ENCODE results near the gene LDLRAD3. TPM values are rescaled to one million over a fixed set of nuclear protein-coding genes. Genes with fewer than 3 reads are reported as not detected.

Gene LDLRAD3
- total RNA-seq, 1 experiment from 2014 or later, result 55.7 TPM

DNA sequence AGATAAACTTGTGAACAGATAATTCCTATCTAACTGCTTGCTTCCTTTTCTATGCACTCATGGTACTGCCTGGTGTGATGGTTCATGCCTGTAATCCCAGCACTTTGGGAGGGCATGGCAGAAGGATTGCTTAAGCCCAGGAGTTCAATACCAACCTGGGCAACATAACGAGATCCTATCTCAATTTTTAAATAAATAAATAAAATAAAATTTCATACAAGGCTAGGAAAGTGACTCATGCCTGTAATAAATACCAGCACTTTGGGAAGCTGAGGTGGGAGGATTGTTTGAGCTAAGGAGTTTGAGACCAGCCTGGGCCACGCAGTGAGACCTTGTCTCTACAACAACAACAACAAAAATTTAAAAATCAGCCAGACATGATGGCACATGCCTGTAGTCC, 178.8 kb downstream of the LDLRAD3 start:
- Mint-ChIP-seq H3K27ac (ENCODE audit: low read depth, unreplicated experiment) (no peak overlapping the region), H3K4me1 (ENCODE audit: insufficient read depth, unreplicated experiment) (peaks cover 5% of the 10 kb centered on the region), H3K4me3 (ENCODE audit: unreplicated experiment) (no peak overlapping the region), H3K9me3 (ENCODE audit: unreplicated experiment) (no peaks in the 10 kb centered on the region), H3K36me3 (ENCODE audit: insufficient read depth, unreplicated experiment) (peaks cover 35% of the 10 kb centered on the region), H3K27me3 (ENCODE audit: insufficient read depth, unreplicated experiment) (no peaks in the 10 kb centered on the region)
- TF ChIP-seq, protein P1, sequence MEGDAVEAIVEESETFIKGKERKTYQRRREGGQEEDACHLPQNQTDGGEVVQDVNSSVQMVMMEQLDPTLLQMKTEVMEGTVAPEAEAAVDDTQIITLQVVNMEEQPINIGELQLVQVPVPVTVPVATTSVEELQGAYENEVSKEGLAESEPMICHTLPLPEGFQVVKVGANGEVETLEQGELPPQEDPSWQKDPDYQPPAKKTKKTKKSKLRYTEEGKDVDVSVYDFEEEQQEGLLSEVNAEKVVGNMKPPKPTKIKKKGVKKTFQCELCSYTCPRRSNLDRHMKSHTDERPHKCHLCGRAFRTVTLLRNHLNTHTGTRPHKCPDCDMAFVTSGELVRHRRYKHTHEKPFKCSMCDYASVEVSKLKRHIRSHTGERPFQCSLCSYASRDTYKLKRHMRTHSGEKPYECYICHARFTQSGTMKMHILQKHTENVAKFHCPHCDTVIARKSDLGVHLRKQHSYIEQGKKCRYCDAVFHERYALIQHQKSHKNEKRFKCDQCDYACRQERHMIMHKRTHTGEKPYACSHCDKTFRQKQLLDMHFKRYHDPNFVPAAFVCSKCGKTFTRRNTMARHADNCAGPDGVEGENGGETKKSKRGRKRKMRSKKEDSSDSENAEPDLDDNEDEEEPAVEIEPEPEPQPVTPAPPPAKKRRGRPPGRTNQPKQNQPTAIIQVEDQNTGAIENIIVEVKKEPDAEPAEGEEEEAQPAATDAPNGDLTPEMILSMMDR (IDR thresholded peaks at IDR 0.05; ENCODE audit: unreplicated experiment), result no peak
- intact Hi-C loops (cut with micrococcal nuclease), result no loop called here
- peak; percentile 31 for DNase-seq (ENCODE audit: unreplicated experiment)
- no TSS peak for BruUV-seq (replicated peaks)
- ChIA-PET POLR2A (interaction anchor here (0.7 to 1.1 kb wide), 2 partner anchors 14 to 24 kb away, joined by 3 read pairs; no protein-coding TSS in a partner anchor), CTCF (interaction anchor here (0.6 to 1.1 kb wide), 3 partner anchors 9 to 143 kb away, joined by 3 to 4 read pairs (median 3); no protein-coding TSS in a partner anchor)

DNA sequence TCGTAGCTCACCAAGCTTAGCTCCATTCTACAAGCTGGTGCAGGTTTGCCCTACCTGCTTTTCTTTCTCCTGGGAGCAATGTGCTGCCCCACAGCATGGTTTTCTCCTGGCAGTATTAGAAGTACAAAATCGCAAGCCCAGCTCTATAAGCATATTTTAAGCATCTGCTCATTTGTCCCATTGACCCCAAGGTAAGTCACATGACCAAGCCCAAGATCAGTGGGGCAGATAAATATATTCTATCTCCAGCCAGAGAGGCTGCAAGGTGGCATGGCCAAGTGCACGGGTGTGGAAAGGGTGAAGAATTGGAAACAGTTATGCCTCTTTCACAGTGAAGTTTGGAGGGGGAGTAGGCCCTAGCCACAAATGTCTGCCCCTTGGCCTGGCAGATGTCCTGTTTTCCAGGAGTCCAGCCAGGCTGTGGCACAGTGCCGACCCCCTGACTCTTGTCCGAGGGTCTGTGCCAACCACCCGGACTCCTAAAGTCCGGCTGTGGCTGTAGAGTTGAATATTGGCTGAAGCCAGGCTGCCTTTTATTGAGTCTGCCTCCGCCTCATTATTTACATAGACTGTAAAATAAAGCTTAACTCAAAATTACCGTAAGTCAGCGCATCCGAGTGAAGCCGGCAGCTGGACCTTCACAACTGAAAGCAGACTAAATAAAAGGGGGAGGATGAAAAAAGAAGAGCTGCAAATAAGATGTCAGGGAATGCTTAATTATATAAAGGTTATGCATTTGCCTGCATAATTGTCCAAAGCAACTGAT, 179.7 kb downstream of the LDLRAD3 start:
- ChIA-PET POLR2A (interaction anchor here (0.7 to 1.1 kb wide), 2 partner anchors 13 to 23 kb away, joined by 3 read pairs; no protein-coding TSS in a partner anchor), CTCF (interaction anchor here (0.6 to 1.6 kb wide), 5 partner anchors 10 to 168 kb away, joined by 3 to 4 read pairs (median 3); no protein-coding TSS in a partner anchor)
- Mint-ChIP-seq H3K27me3 (ENCODE audit: insufficient read depth, unreplicated experiment) (no peaks in the 10 kb centered on the region), H3K36me3 (ENCODE audit: insufficient read depth, unreplicated experiment) (peaks cover 27% of the 10 kb centered on the region), H3K4me1 (ENCODE audit: insufficient read depth, unreplicated experiment) (peaks cover 5% of the 10 kb centered on the region), H3K9me3 (ENCODE audit: unreplicated experiment) (no peaks in the 10 kb centered on the region), H3K27ac (ENCODE audit: low read depth, unreplicated experiment) (no peak overlapping the region), H3K4me3 (ENCODE audit: unreplicated experiment) (no peak overlapping the region)
- BruUV-seq (replicated peaks), result no TSS peak
- DNase-seq (ENCODE audit: unreplicated experiment), result no peak
- intact Hi-C loops (cut with micrococcal nuclease), result no loop called here
- TF ChIP-seq, protein P1 (IDR thresholded peaks at IDR 0.05; ENCODE audit: unreplicated experiment), result no peak

DNA sequence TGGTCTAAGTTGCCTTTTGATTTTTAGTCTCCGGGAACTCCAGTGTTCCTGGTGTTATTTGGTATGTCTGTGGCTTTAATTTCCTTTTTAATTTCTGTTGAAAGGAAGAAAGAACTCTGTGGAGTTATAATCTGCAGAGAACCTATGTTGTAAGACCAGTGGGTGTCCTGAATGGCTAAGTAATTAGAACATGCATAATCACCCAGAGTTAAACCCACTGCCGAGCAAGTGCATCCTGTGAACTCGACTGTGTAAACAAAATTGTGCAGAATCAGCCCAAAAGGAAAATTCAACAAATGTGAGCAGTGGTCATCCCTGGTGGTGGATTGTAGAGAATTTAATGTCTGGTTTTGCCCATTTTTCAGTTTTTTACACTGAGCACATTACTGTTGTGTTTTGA, 182.8 kb downstream of the LDLRAD3 start:
- ChIA-PET POLR2A (no interaction called here), CTCF (no interaction called here)
- Mint-ChIP-seq H3K4me3 (ENCODE audit: unreplicated experiment) (no peak overlapping the region), H3K27ac (ENCODE audit: low read depth, unreplicated experiment) (no peak overlapping the region), H3K27me3 (ENCODE audit: insufficient read depth, unreplicated experiment) (no peaks in the 10 kb centered on the region), H3K4me1 (ENCODE audit: insufficient read depth, unreplicated experiment) (peaks cover 14% of the 10 kb centered on the region), H3K36me3 (ENCODE audit: insufficient read depth, unreplicated experiment) (peaks cover 35% of the 10 kb centered on the region), H3K9me3 (ENCODE audit: unreplicated experiment) (no peaks in the 10 kb centered on the region)
- intact Hi-C loops (cut with micrococcal nuclease), result no loop called here
- no TSS peak for BruUV-seq (replicated peaks)
- TF ChIP-seq, protein P1 (IDR thresholded peaks at IDR 0.05; ENCODE audit: unreplicated experiment), result no peak
- no peak for DNase-seq (ENCODE audit: unreplicated experiment)

DNA sequence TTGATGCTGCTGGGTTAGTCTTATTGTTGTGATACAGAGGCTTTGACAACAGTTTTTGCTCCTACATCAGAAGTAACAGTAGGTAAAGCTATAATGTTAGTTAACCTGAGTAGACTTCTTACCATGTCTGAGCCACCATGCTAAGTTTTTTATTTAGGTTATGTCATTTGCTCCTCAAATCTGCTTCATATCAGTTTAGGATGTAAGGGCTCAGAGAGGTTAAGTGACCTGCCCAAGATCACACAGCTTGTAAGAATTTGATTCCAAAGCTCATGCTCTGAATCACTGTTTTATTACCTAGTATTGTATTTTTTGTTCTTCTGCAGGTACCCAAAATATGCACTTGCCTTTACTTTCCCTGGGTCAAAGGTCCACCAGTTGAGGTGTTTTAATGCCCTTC, 183.7 kb downstream of the LDLRAD3 start:
- DNase-seq (ENCODE audit: unreplicated experiment), result no peak
- Mint-ChIP-seq H3K4me1 (ENCODE audit: insufficient read depth, unreplicated experiment) (peaks cover 9% of the 10 kb centered on the region), H3K27me3 (ENCODE audit: insufficient read depth, unreplicated experiment) (no peaks in the 10 kb centered on the region), H3K36me3 (ENCODE audit: insufficient read depth, unreplicated experiment) (peaks cover 35% of the 10 kb centered on the region), H3K27ac (ENCODE audit: low read depth, unreplicated experiment) (no peak overlapping the region), H3K4me3 (ENCODE audit: unreplicated experiment) (no peak overlapping the region), H3K9me3 (ENCODE audit: unreplicated experiment) (no peaks in the 10 kb centered on the region)
- ChIA-PET CTCF (interaction anchor here (0.6 to 1.4 kb wide), 3 partner anchors 15 to 179 kb away, joined by 3 to 4 read pairs (median 3); no protein-coding TSS in a partner anchor), POLR2A (interaction anchor here (0.7 to 1.3 kb wide), 2 partner anchors 9 to 505 kb away, joined by 3 read pairs; no protein-coding TSS in a partner anchor)
- BruUV-seq (replicated peaks), result no TSS peak
- intact Hi-C loops (cut with micrococcal nuclease), result no loop called here
- TF ChIP-seq, protein P1 (IDR thresholded peaks at IDR 0.05; ENCODE audit: unreplicated experiment), result no peak
